Adrenal gland (tissue), 5 donors: ENCODE data around the gene APCDD1L.

Experiments used
- CTCF ChIP-seq, 6 experiments: fragments of 450-650 bp in 4 of 6; fragments of 200-600 bp in 2 of 6; sonication (generic) in 1 of 6; IDR thresholded peaks; 1 replicate in 5 of 6; 2 replicates in 1 of 6; pipeline versions ENCODE4 v1.5.1 to v1.8.0; 2016 to 2021; ENCODE audit warnings: antibody characterized with exemption in 6 of 6, mild to moderate bottlenecking in 2 of 6, moderate library complexity in 1 of 6
- POLR2A ChIP-seq, 2 donors: fragments of 450-650 bp; IDR thresholded peaks; one replicate each; pipeline ENCODE4 v1.6.1; 2017; ENCODE audit warnings: antibody characterized with exemption in 2 of 2, mild to moderate bottlenecking in 2 of 2, moderate library complexity in 1 of 2
- donor health status: DM: no; HTN: no; CAD: no.

- TF ChIP-seq POLR2A (IDR thresholded peaks at IDR 0.05) (no peak), CTCF (IDR thresholded peaks at IDR 0.05) (no peak)
These were observed 34.3 kb upstream of the APCDD1L start for GRCh38 chr20:58549231-58550209.
